ENCODE measurements around the gene PLXNA2. TPM values are rescaled to one million over a fixed set of nuclear protein-coding genes. Genes with fewer than 3 reads are reported as not detected.
A peak's percentile ranks its signal among the peaks of the same experiment; 100 is the strongest.

PLXNA2 gene
- total and polyA plus RNA-seq, 2 donors, result 1.9 to 5.6 TPM

DNA sequence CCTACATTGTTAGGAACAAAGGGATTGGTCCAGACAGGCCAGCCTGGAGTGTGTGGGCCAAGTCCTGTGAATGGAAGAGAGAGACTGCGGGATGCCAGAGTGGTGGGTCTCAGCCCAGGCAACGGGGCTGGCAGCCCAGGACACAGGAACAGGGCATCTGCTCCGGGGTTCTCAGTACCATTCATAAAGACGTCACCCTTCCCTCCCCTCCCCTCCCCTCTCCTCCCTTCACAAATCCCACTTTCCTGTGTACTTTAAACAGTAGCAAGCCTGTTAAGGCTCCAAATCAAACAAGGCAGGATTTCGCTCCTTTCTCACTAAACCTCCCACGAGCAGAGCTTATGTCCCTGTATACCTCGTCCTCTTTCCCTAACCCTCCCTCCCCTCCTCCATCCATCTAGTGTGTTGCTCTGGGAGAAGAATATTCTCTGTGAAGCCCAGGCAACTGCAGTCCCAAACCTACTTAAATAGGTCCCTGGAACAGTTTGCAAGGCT lies 4.2 kb upstream of the PLXNA2 start:
- WGBS, result 91% methylated on average over 7 of the region's 7 CpGs
- H3K4me3 ChIP-seq (ENCODE audit: low read length in 2 of 2), result no peak overlapping the region
- H3K9me3 ChIP-seq (ENCODE audit: control insufficient read depth in 2 of 2, insufficient read depth in 1 of 2, low read length in 1 of 2), result no peaks in the 10 kb centered on the region
- DNase-seq (ENCODE audit: low read depth in 6 of 9, low spot score in 9 of 9), result no peak
- H3K36me3 ChIP-seq (ENCODE audit: control insufficient read depth in 2 of 2, insufficient read depth in 2 of 2, low read length in 1 of 2), result no peaks in the 10 kb centered on the region
- H3K27ac ChIP-seq (ENCODE audit: low read depth in 1 of 2, low read length in 1 of 2), result no peak overlapping the region
- peaks cover 23 to 82% of the 10 kb centered on the region in 2 donors for H3K27me3 ChIP-seq (ENCODE audit: control insufficient read depth in 2 of 2, insufficient read depth in 1 of 2, low read length in 1 of 2)
- H3K4me1 ChIP-seq (ENCODE audit: control insufficient read depth in 2 of 2, insufficient read depth in 2 of 2, low read length in 2 of 2), result peaks cover 10 to 15% of the 10 kb centered on the region in 2 donors

DNA sequence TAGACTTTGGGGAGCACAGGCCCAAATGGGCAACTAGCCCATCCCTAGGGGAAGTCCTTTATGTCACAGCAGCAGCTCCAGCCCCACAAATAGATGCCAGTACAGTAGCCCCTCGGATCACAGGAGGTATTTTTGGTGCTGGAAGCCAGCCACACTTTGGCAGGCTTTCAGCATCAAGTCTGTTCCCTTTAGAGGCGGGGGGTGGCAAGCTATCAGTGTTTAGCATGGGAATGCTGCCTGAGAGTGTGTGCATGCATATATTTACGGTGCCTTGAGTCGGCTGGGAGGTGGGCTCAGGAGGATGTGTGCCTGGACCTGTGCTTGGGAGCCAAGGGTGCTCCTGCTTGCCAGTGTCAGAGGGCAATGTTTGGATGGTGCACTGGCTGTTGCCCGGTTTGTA lies 3.5 kb upstream of the PLXNA2 start:
- no peaks in the 10 kb centered on the region for H3K9me3 ChIP-seq (ENCODE audit: control insufficient read depth in 2 of 2, insufficient read depth in 1 of 2, low read length in 1 of 2)
- no peaks in the 10 kb centered on the region for H3K36me3 ChIP-seq (ENCODE audit: control insufficient read depth in 2 of 2, insufficient read depth in 2 of 2, low read length in 1 of 2)
- DNase-seq (ENCODE audit: low read depth in 6 of 9, low spot score in 9 of 9), result no peak
- H3K27ac ChIP-seq (ENCODE audit: low read depth in 1 of 2, low read length in 1 of 2), result no peak overlapping the region
- H3K4me1 ChIP-seq (ENCODE audit: control insufficient read depth in 2 of 2, insufficient read depth in 2 of 2, low read length in 2 of 2), result peaks cover 10 to 19% of the 10 kb centered on the region in 2 donors
- H3K27me3 ChIP-seq (ENCODE audit: control insufficient read depth in 2 of 2, insufficient read depth in 1 of 2, low read length in 1 of 2), result peaks cover 28 to 85% of the 10 kb centered on the region in 2 donors
- no peak overlapping the region for H3K4me3 ChIP-seq (ENCODE audit: low read length in 2 of 2)
- 88% methylated on average over 5 of the region's 5 CpGs for WGBS

DNA sequence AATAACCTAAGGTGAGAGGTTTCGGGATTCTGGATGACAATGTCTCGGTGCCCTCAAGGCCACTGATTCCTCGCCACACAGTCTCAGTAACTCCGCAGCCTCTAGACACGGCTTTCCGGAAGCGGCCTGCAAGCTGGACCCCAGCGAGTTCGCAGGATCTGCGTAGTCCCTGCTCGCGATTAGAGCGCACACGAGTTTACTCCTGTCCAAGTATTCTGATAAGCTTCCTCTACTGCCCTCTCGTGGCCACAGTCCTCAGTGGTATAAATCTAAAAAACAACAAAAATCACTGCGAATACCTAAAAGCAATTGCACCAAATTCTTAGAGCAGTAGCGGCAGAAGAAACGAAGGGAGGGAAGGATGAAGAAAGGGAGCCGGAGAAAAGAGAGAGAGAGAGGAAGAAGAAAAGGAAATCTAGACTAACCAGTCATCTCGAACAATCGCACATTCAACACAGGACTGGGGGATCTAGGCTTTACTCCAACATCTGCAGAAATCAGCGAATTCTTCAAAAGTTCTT lies 1.1 kb upstream of the PLXNA2 start:
- H3K27me3 ChIP-seq (ENCODE audit: control insufficient read depth in 2 of 2, insufficient read depth in 1 of 2, low read length in 1 of 2), result peaks cover 36 to 85% of the 10 kb centered on the region in 2 donors
- WGBS, result 9% methylated on average over 22 of the region's 22 CpGs
- DNase-seq (ENCODE audit: low read depth in 6 of 9, low spot score in 9 of 9), result peak in 8 of 9 donors; percentile 62 to 88 (median 80)
- H3K4me3 ChIP-seq (ENCODE audit: low read length in 2 of 2), result peak overlapping the region in 1 of 2 donors; percentile 73
- H3K36me3 ChIP-seq (ENCODE audit: control insufficient read depth in 2 of 2, insufficient read depth in 2 of 2, low read length in 1 of 2), result no peaks in the 10 kb centered on the region
- H3K4me1 ChIP-seq (ENCODE audit: control insufficient read depth in 2 of 2, insufficient read depth in 2 of 2, low read length in 2 of 2), result peaks cover 10 to 39% of the 10 kb centered on the region in 2 donors
- H3K9me3 ChIP-seq (ENCODE audit: control insufficient read depth in 2 of 2, insufficient read depth in 1 of 2, low read length in 1 of 2), result no peaks in the 10 kb centered on the region
- H3K27ac ChIP-seq (ENCODE audit: low read depth in 1 of 2, low read length in 1 of 2), result peak overlapping the region in 1 of 2 donors; percentile 73

DNA sequence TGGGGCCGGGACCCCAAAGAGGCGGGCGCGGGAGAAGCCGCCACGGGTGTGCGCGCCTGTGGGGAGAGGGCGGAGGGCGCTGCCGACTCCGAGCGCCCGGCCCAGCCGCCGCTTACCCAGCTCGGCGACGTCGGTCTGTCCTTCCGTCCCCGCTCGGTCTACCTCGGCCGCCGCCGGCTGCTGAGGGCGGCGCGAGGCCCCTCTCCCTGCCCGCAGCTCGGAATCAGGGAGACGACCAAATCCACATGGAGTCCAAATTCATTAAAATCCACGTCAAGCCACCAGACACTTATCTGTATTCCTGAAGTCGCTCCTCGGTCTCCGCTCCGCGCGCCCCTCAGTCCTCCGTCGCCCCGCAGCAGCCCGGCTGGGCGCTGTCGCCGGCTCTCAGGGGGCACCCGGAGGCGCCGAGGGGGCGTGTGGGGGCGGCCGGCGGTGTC lies 637 bp downstream of the PLXNA2 start:
- no peaks in the 10 kb centered on the region for H3K9me3 ChIP-seq (ENCODE audit: control insufficient read depth in 2 of 2, insufficient read depth in 1 of 2, low read length in 1 of 2)
- peak overlapping the region in 1 of 2 donors; percentile 68 for H3K27ac ChIP-seq (ENCODE audit: low read depth in 1 of 2, low read length in 1 of 2)
- peaks cover 14 to 53% of the 10 kb centered on the region in 2 donors for H3K4me1 ChIP-seq (ENCODE audit: control insufficient read depth in 2 of 2, insufficient read depth in 2 of 2, low read length in 2 of 2)
- H3K27me3 ChIP-seq (ENCODE audit: control insufficient read depth in 2 of 2, insufficient read depth in 1 of 2, low read length in 1 of 2), result peaks cover 39 to 86% of the 10 kb centered on the region in 2 donors
- DNase-seq (ENCODE audit: low read depth in 6 of 9, low spot score in 9 of 9), result peak in 4 of 9 donors; percentile 15 to 57 (median 28)
- peak overlapping the region; percentile 58 to 73 for H3K4me3 ChIP-seq (ENCODE audit: low read length in 2 of 2)
- 1% methylated on average over 54 of the region's 54 CpGs for WGBS
- no peaks in the 10 kb centered on the region for H3K36me3 ChIP-seq (ENCODE audit: control insufficient read depth in 2 of 2, insufficient read depth in 2 of 2, low read length in 1 of 2)

DNA sequence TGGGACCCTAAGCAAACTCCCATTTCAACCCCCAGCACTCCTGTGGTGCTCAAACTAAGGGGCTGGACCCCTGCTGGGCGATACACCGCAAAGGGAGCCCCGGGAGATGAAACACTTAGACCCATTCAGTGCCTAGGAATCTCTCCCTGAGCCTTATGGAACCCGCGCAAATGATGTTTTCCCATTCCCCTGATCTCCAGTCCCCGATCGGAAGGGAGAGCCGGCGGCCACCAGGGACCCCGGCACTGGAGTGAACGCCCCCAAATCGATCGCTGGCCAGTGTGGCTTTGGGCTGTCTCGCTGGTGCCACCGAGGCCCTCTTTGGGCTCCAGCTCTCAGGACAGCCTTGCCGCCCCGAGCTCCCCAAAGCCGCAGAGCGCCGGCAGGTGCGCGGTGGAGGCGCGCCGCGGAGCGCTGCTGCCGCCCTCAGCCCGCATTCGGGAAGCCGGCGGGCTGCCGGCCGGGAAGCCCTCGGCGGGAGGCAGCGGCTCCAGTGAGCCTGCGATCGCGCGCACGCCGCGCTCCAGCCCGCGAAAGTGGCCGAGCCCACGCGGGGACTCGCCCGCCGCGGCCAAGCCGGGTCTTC lies 1.1 kb downstream of the PLXNA2 start:
- Histone ChIP-seq H3K27me3 (ENCODE audit: control insufficient read depth in 2 of 2, insufficient read depth in 1 of 2, low read length in 1 of 2) (peaks cover 40 to 81% of the 10 kb centered on the region in 2 donors), H3K36me3 (ENCODE audit: control insufficient read depth in 2 of 2, insufficient read depth in 2 of 2, low read length in 1 of 2) (no peaks in the 10 kb centered on the region), H3K9me3 (ENCODE audit: control insufficient read depth in 2 of 2, insufficient read depth in 1 of 2, low read length in 1 of 2) (no peaks in the 10 kb centered on the region), H3K27ac (ENCODE audit: low read depth in 1 of 2, low read length in 1 of 2) (no peak overlapping the region), H3K4me3 (ENCODE audit: low read length in 2 of 2) (peak overlapping the region; percentile 37 to 73), H3K4me1 (ENCODE audit: control insufficient read depth in 2 of 2, insufficient read depth in 2 of 2, low read length in 2 of 2) (peaks cover 14 to 53% of the 10 kb centered on the region in 2 donors)
- peak in 3 of 9 donors; percentile 32 to 56 (median 34) for DNase-seq (ENCODE audit: low read depth in 6 of 9, low spot score in 9 of 9)
- 3% methylated on average over 54 of the region's 54 CpGs for WGBS

DNA sequence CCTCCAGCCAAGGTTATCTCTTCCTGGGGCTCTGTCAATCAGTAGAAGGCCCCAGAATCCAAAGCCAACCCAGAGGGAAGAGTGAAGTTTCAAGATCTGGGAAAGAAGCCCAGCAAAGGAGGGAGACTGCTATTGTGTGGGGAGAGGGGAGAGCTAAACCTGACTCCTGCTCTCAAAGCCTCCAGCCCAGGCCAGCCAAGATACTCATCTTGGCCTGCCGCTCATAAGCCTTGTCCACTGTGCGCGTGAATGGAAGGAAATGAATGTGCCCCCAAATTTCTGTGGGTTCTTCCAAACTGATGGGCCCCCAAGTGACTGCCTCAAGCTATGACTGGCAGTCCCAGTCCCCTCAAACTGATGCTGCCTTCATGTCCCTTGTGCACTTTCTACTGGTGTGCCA lies 2.0 kb downstream of the PLXNA2 start:
- 91% methylated on average over 3 of the region's 3 CpGs for WGBS
- Histone ChIP-seq H3K4me3 (ENCODE audit: low read length in 2 of 2) (no peak overlapping the region), H3K27ac (ENCODE audit: low read depth in 1 of 2, low read length in 1 of 2) (no peak overlapping the region), H3K4me1 (ENCODE audit: control insufficient read depth in 2 of 2, insufficient read depth in 2 of 2, low read length in 2 of 2) (peaks cover 14 to 53% of the 10 kb centered on the region in 2 donors), H3K9me3 (ENCODE audit: control insufficient read depth in 2 of 2, insufficient read depth in 1 of 2, low read length in 1 of 2) (no peaks in the 10 kb centered on the region), H3K27me3 (ENCODE audit: control insufficient read depth in 2 of 2, insufficient read depth in 1 of 2, low read length in 1 of 2) (peaks cover 40 to 83% of the 10 kb centered on the region in 2 donors), H3K36me3 (ENCODE audit: control insufficient read depth in 2 of 2, insufficient read depth in 2 of 2, low read length in 1 of 2) (no peaks in the 10 kb centered on the region)
- no peak for DNase-seq (ENCODE audit: low read depth in 6 of 9, low spot score in 9 of 9)

DNA sequence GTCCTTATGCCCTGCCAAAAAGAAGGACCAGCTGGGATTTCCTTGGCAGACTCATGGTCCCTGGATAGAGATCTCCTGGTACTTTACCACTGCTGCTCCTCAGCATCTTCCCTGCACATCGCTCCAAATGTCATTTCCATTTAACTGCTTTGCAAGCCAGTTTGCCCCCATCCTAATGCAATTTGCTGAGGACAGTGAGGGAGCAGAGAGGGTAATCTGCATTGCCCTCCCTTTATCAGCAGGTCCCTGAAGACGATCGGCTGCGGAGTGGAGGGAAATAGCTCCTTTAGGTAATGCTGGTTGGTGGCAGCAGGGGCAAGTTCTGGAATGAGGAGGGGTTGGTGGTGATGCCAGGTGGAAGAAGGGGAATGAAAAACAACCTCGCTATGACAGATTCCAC lies 2.7 kb downstream of the PLXNA2 start:
- Histone ChIP-seq H3K27ac (ENCODE audit: low read depth in 1 of 2, low read length in 1 of 2) (no peak overlapping the region), H3K27me3 (ENCODE audit: control insufficient read depth in 2 of 2, insufficient read depth in 1 of 2, low read length in 1 of 2) (peaks cover 40 to 89% of the 10 kb centered on the region in 2 donors), H3K36me3 (ENCODE audit: control insufficient read depth in 2 of 2, insufficient read depth in 2 of 2, low read length in 1 of 2) (no peaks in the 10 kb centered on the region), H3K4me3 (ENCODE audit: low read length in 2 of 2) (no peak overlapping the region), H3K4me1 (ENCODE audit: control insufficient read depth in 2 of 2, insufficient read depth in 2 of 2, low read length in 2 of 2) (peaks cover 16 to 57% of the 10 kb centered on the region in 2 donors), H3K9me3 (ENCODE audit: control insufficient read depth in 2 of 2, insufficient read depth in 1 of 2, low read length in 1 of 2) (no peaks in the 10 kb centered on the region)
- WGBS, result 76% methylated on average over 5 of the region's 5 CpGs
- DNase-seq (ENCODE audit: low read depth in 6 of 9, low spot score in 9 of 9), result no peak

DNA sequence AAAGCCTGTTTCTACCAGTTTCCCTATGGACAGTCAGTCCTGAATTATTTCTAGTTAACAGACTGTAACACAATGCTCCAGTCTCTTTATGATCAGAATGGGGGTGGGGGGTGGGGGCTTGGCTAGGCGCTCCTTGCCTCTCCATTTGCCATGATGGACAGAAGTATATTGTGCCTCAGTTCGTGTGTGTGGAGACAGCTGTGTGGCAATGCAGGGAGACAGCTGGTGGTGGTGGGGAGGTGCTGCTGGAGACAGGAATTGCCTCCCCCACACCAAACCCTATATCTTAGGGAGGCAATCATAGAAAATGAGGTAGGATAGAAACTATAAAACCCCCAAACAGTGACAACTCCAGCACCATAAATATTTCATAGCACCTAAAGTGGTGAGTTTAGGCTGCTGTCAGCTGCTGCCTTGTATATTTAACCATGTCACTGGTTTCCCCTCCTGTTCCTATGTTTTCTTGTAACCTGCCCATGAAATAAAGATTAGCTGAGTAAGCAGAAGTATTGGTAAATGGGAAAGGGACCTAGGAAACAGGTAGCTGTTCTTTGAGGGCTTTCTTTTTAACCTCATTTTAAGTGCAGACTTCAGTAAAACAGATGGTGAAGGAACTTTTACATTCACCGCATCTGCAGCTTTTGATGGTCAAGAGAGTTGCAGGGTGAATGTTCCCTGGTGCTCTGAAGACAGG lies 3.4 kb downstream of the PLXNA2 start:
- Histone ChIP-seq H3K36me3 (ENCODE audit: control insufficient read depth in 2 of 2, insufficient read depth in 2 of 2, low read length in 1 of 2) (no peaks in the 10 kb centered on the region), H3K27me3 (ENCODE audit: control insufficient read depth in 2 of 2, insufficient read depth in 1 of 2, low read length in 1 of 2) (peaks cover 34 to 90% of the 10 kb centered on the region in 2 donors), H3K4me3 (ENCODE audit: low read length in 2 of 2) (no peak overlapping the region), H3K4me1 (ENCODE audit: control insufficient read depth in 2 of 2, insufficient read depth in 2 of 2, low read length in 2 of 2) (peaks cover 23 to 64% of the 10 kb centered on the region in 2 donors), H3K27ac (ENCODE audit: low read depth in 1 of 2, low read length in 1 of 2) (no peak overlapping the region), H3K9me3 (ENCODE audit: control insufficient read depth in 2 of 2, insufficient read depth in 1 of 2, low read length in 1 of 2) (no peaks in the 10 kb centered on the region)
- no peak for DNase-seq (ENCODE audit: low read depth in 6 of 9, low spot score in 9 of 9)
- WGBS, result 86% methylated on average over 3 of the region's 3 CpGs
